HepG2 (cell line): Measurements from ENCODE around the gene PPP4R4. TPM values are rescaled to one million over a fixed set of nuclear protein-coding genes. Genes with fewer than 3 reads are reported as not detected.

Experiments
- ATAC-seq: fragments of 200-7000 bp; cut with Tn5 transposase; 3 replicates; pipeline ENCODE4 v1.9.1; 2020; ENCODE audit warnings: mild to moderate bottlenecking, moderate library complexity
- BruUV-seq: library from RNA; stranded (reverse); fragments of 400-500 nt; replicated peaks from 2 replicates; lab custom pipeline; 2021; lab: Mats Ljungman, UMichigan
- CTCF ChIA-PET: fragments of 300-600 bp; formaldehyde crosslinking; extraction: SDS; loops from one replicate; lab custom pipeline; 2021; ENCODE audit warnings: low total read pairs, inconsistent platforms, low intra/inter-chr PET ratio; lab: Yijun Ruan, JAX
- POLR2A ChIA-PET: fragments of 350-600 bp; sonication (Branson Sonifier 250); formaldehyde crosslinking; loops from one replicate; lab custom pipeline; 2020; ENCODE audit warnings: antibody characterized with exemption, inconsistent platforms; lab: Yijun Ruan, JAX
- DNase-seq: peaks from one replicate; pipeline ENCODE4 v3.0.0-alpha.2; 2015; ENCODE audit warnings: low spot score
- FAIRE-seq: peaks from 3 replicates; lab custom pipeline; 2011; peaks lifted over from hg19 to GRCh38; lab: Jason Lieb, UNC
- H2AFZ ChIP-seq: one replicate; pipeline ENCODE4 v1.6.1; 2011; ENCODE audit warnings: low read length, inconsistent platforms
- H3K27ac ChIP-seq: fragments of 300-600 bp; 3 replicates; pipeline ENCODE4 v1.8.0; 2011; ENCODE audit warnings: mixed run types, mild to moderate bottlenecking, mixed read lengths, low read length, inconsistent platforms; ENCODE audit not compliant: insufficient read depth; ENCODE audit errors: extremely low read length
- H3K27me3 ChIP-seq, 2 experiments: fragments of 200-600 bp in 1 of 2; 2 replicates in 1 of 2; 3 replicates in 1 of 2; pipeline versions ENCODE4 v1.6.0 to v1.8.0; 2011; ENCODE audit warnings: low read length in 2 of 2, mild to moderate bottlenecking in 2 of 2, moderate library complexity in 2 of 2, inconsistent platforms in 1 of 2; ENCODE audit not compliant: insufficient read depth in 2 of 2, control insufficient read depth in 1 of 2
- H3K36me3 ChIP-seq, 2 experiments: fragments of 200-600 bp in 1 of 2; replicated peaks in 1 of 2; 2 replicates in 1 of 2; 3 replicates in 1 of 2; pipeline versions ENCODE4 v1.5.1 to v1.8.0; 2011; ENCODE audit warnings: low read length in 2 of 2, inconsistent platforms in 1 of 2; ENCODE audit not compliant: insufficient read depth in 2 of 2, control insufficient read depth in 1 of 2
- H3K4me1 ChIP-seq: 2 replicates; pipeline ENCODE4 v1.5.1; 2012; ENCODE audit warnings: low read length, inconsistent platforms; ENCODE audit not compliant: insufficient read depth
- H3K4me2 ChIP-seq: 2 replicates; pipeline ENCODE4 v1.6.0; 2011; ENCODE audit warnings: low read depth, low read length, inconsistent platforms
- H3K4me3 ChIP-seq, 3 experiments: fragments of 200-600 bp in 1 of 3; sonication (generic), shearing (Covaris generic) in 1 of 3; replicated peaks in 1 of 3; 2 replicates each; pipeline ENCODE4 v1.5.1; 2011 to 2016; ENCODE audit warnings: low read length in 3 of 3, inconsistent platforms in 2 of 3, low read depth in 2 of 3, mild to moderate bottlenecking in 2 of 3, control low read depth in 1 of 3, mixed read lengths in 1 of 3; ENCODE audit not compliant: insufficient read depth in 1 of 3
- H3K79me2 ChIP-seq: one replicate; pipeline ENCODE4 v1.6.1; 2011; ENCODE audit warnings: low read length, inconsistent platforms; ENCODE audit not compliant: insufficient read depth
- H3K9ac ChIP-seq: 2 replicates; pipeline ENCODE4 v1.6.0; 2011; ENCODE audit warnings: mild to moderate bottlenecking, low read depth, low read length, inconsistent platforms; ENCODE audit not compliant: insufficient read depth
- H3K9me3 ChIP-seq: 2 replicates; pipeline ENCODE4 v1.5.1; 2012; ENCODE audit warnings: mild to moderate bottlenecking, low read length
- H4K20me1 ChIP-seq: 2 replicates; pipeline ENCODE4 v1.6.0; 2011; ENCODE audit warnings: inconsistent platforms, mild to moderate bottlenecking, low read length, moderate library complexity; ENCODE audit not compliant: insufficient read depth
- PRMT3 ChIP-seq: sonication (generic); formaldehyde crosslinking; IDR thresholded peaks from 2 replicates; pipeline ENCODE4 v1.8.1; 2022; ENCODE audit warnings: low read depth, mild to moderate bottlenecking, moderate library complexity, missing genetic modification reagents, borderline replicate concordance
- SMYD3 ChIP-seq: sonication (generic); formaldehyde crosslinking; IDR thresholded peaks from 2 replicates; pipeline ENCODE4 v1.8.1; 2023; ENCODE audit warnings: mild to moderate bottlenecking, missing genetic modification reagents
- TGIF2 ChIP-seq: IDR thresholded peaks from 2 replicates; pipeline ENCODE4 v1.6.1; 2016; ENCODE audit warnings: control low read depth, missing compliant biosample characterization
- ZNF556 ChIP-seq: sonication (generic); formaldehyde crosslinking; IDR thresholded peaks from 2 replicates; pipeline ENCODE4 v1.4.0; 2020; ENCODE audit warnings: mild to moderate bottlenecking, missing genetic modification reagents, borderline replicate concordance
- ZNF564 ChIP-seq: sonication (generic); formaldehyde crosslinking; IDR thresholded peaks from 2 replicates; pipeline ENCODE4 v1.8.1; 2023; ENCODE audit warnings: mild to moderate bottlenecking, missing genetic modification reagents
- WGBS: methylation state at CpG from one replicate; pipeline ENCODE4 v1.1.6; 2017; ENCODE audit warnings: low lambda C conversion rate; 5-methylcytosine and 5-hydroxymethylcytosine counted together
- in situ Hi-C: cut with HindIII; loops from 2 replicates; pipeline ENCODE4 v1.10.0; 2017; ENCODE audit warnings: low pct_unique_long_range_greater_than_20kb; ENCODE audit not compliant: extremely low pct_ligation_motif_present
- intact Hi-C: fragments of 100-400 bp; cut with micrococcal nuclease; formaldehyde crosslinking; loops from one replicate; pipeline ENCODE4 v1.10.0; 2022; ENCODE audit not compliant: unreplicated experiment
- polyA plus RNA-seq, 8 experiments: library from polyadenylated mRNA; depleted of rRNA in 3 of 8; stranded (reverse) in 7 of 8; unstranded in 1 of 8; fragments of >200 nt; fragmentation: Illumina TruSeq in 4 of 8; extraction: Trizol in 4 of 8; gene quantifications; 2 replicates each; pipeline versions ENCODE4 v1.2.1 to v1.2.3, GENCODE V29; 2011 to 2016; ENCODE audit warnings: low read depth in 4 of 8, missing spikeins in 1 of 8, mixed read lengths in 1 of 8; ENCODE audit not compliant: insufficient read depth in 1 of 8
- total RNA-seq, 5 experiments: library from RNA; depleted of rRNA; stranded (reverse); fragments of >200 nt; fragmentation: Illumina TruSeq; extraction: Trizol; gene quantifications; 2 replicates each; pipeline ENCODE4 v1.2.3, GENCODE V29; 2016; ENCODE audit warnings: low read depth in 1 of 5
- TF ChIP-seq, protein P1 (sequence below): sonication (generic); formaldehyde crosslinking; IDR thresholded peaks from 2 replicates; pipeline ENCODE4 v1.4.0; 2020; ENCODE audit warnings: mild to moderate bottlenecking, missing genetic modification reagents, borderline replicate concordance
- TF ChIP-seq, protein P2 (sequence below): sonication (generic); formaldehyde crosslinking; conservative IDR thresholded peaks from 2 replicates; pipeline ENCODE4 v1.5.0; 2020; ENCODE audit warnings: missing genetic modification reagents
- TF ChIP-seq, protein P3 (sequence below): sonication (generic); formaldehyde crosslinking; IDR thresholded peaks from 2 replicates; pipeline ENCODE4 v1.4.0; 2020; ENCODE audit warnings: missing genetic modification reagents
- TF ChIP-seq, protein P4 (sequence below): sonication (generic); formaldehyde crosslinking; IDR thresholded peaks from 2 replicates; pipeline ENCODE4 v1.4.0; 2020; ENCODE audit warnings: mild to moderate bottlenecking, missing genetic modification reagents

Gene PPP4R4
- total and polyA plus RNA-seq, 2 of the 13 experiments (the other 11 are each of a cell fraction or from before 2014, with no cell fraction given) = 9.5 to 19.8 TPM

DNA sequence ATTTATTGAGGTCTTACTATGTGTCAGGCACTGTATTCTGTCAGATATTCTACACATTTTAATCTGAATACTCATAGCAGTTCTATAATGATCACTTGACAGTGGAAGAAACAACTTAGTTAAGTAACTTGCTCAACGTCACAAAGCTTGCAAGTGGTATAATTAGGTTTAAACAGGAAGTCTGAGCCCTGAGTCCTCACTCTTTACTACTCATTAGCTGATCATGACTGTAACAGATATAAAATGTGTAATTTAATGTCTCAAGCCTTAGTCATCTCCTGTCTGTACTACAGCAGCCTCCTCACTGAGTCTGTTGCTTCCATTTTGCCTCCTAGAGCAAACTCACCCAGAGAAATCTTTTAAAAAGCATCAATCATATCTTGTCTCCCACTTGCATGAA is 38.9 kb downstream of the PPP4R4 start:
- WGBS = 100% methylated on average over 1 of the region's 1 CpG
- no peaks in the 10 kb centered on the region for H3K4me1 ChIP-seq
- no peak overlapping the region for H3K4me3 ChIP-seq
- intact Hi-C loops = no loop called here
- H3K36me3 ChIP-seq = no peaks in the 10 kb centered on the region; a peak in 1 of 5 replicates
- H3K9me3 ChIP-seq = peaks cover 8% of the 10 kb centered on the region
- POLR2A ChIA-PET = no interaction called here
- no TSS peak for BruUV-seq
- ATAC-seq = no peak
- no peak overlapping the region for H3K9ac ChIP-seq
- H3K27ac ChIP-seq = no peak overlapping the region
- H3K27me3 ChIP-seq = no peaks in the 10 kb centered on the region
- H3K79me2 ChIP-seq = no peaks in the 10 kb centered on the region
- FAIRE-seq = no peak
- H4K20me1 ChIP-seq = no peaks in the 10 kb centered on the region
- no peak overlapping the region for H3K4me2 ChIP-seq
- in situ Hi-C loops = no loop called here
- CTCF ChIA-PET = no interaction called here
- H2AFZ ChIP-seq = no peak overlapping the region
- DNase-seq = no peak
- TF ChIP-seq PRMT3 (CRISPR knock-in tag) (no peak), TGIF2 (CRISPR knock-in tag) (no peak), ZNF564 (CRISPR knock-in tag) (no peak), SMYD3 (CRISPR knock-in tag) (no peak), ZNF556 (CRISPR knock-in tag) (no peak)
- TF ChIP-seq, protein P1, sequence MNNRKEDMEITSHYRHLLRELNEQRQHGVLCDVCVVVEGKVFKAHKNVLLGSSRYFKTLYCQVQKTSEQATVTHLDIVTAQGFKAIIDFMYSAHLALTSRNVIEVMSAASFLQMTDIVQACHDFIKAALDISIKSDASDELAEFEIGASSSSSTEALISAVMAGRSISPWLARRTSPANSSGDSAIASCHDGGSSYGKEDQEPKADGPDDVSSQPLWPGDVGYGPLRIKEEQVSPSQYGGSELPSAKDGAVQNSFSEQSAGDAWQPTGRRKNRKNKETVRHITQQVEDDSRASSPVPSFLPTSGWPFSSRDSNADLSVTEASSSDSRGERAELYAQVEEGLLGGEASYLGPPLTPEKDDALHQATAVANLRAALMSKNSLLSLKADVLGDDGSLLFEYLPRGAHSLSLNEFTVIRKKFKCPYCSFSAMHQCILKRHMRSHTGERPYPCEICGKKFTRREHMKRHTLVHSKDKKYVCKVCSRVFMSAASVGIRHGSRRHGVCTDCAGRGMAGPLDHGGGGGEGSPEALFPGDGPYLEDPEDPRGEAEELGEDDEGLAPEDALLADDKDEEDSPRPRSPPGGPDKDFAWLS (CRISPR knock-in tag) = no peak
- TF ChIP-seq, protein P2, sequence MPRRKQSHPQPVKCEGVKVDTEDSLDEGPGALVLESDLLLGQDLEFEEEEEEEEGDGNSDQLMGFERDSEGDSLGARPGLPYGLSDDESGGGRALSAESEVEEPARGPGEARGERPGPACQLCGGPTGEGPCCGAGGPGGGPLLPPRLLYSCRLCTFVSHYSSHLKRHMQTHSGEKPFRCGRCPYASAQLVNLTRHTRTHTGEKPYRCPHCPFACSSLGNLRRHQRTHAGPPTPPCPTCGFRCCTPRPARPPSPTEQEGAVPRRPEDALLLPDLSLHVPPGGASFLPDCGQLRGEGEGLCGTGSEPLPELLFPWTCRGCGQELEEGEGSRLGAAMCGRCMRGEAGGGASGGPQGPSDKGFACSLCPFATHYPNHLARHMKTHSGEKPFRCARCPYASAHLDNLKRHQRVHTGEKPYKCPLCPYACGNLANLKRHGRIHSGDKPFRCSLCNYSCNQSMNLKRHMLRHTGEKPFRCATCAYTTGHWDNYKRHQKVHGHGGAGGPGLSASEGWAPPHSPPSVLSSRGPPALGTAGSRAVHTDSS (CRISPR knock-in tag) = no peak
- TF ChIP-seq, protein P3, sequence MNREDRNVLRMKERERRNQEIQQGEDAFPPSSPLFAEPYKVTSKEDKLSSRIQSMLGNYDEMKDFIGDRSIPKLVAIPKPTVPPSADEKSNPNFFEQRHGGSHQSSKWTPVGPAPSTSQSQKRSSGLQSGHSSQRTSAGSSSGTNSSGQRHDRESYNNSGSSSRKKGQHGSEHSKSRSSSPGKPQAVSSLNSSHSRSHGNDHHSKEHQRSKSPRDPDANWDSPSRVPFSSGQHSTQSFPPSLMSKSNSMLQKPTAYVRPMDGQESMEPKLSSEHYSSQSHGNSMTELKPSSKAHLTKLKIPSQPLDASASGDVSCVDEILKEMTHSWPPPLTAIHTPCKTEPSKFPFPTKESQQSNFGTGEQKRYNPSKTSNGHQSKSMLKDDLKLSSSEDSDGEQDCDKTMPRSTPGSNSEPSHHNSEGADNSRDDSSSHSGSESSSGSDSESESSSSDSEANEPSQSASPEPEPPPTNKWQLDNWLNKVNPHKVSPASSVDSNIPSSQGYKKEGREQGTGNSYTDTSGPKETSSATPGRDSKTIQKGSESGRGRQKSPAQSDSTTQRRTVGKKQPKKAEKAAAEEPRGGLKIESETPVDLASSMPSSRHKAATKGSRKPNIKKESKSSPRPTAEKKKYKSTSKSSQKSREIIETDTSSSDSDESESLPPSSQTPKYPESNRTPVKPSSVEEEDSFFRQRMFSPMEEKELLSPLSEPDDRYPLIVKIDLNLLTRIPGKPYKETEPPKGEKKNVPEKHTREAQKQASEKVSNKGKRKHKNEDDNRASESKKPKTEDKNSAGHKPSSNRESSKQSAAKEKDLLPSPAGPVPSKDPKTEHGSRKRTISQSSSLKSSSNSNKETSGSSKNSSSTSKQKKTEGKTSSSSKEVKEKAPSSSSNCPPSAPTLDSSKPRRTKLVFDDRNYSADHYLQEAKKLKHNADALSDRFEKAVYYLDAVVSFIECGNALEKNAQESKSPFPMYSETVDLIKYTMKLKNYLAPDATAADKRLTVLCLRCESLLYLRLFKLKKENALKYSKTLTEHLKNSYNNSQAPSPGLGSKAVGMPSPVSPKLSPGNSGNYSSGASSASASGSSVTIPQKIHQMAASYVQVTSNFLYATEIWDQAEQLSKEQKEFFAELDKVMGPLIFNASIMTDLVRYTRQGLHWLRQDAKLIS (CRISPR knock-in tag) = no peak
- TF ChIP-seq, protein P4, sequence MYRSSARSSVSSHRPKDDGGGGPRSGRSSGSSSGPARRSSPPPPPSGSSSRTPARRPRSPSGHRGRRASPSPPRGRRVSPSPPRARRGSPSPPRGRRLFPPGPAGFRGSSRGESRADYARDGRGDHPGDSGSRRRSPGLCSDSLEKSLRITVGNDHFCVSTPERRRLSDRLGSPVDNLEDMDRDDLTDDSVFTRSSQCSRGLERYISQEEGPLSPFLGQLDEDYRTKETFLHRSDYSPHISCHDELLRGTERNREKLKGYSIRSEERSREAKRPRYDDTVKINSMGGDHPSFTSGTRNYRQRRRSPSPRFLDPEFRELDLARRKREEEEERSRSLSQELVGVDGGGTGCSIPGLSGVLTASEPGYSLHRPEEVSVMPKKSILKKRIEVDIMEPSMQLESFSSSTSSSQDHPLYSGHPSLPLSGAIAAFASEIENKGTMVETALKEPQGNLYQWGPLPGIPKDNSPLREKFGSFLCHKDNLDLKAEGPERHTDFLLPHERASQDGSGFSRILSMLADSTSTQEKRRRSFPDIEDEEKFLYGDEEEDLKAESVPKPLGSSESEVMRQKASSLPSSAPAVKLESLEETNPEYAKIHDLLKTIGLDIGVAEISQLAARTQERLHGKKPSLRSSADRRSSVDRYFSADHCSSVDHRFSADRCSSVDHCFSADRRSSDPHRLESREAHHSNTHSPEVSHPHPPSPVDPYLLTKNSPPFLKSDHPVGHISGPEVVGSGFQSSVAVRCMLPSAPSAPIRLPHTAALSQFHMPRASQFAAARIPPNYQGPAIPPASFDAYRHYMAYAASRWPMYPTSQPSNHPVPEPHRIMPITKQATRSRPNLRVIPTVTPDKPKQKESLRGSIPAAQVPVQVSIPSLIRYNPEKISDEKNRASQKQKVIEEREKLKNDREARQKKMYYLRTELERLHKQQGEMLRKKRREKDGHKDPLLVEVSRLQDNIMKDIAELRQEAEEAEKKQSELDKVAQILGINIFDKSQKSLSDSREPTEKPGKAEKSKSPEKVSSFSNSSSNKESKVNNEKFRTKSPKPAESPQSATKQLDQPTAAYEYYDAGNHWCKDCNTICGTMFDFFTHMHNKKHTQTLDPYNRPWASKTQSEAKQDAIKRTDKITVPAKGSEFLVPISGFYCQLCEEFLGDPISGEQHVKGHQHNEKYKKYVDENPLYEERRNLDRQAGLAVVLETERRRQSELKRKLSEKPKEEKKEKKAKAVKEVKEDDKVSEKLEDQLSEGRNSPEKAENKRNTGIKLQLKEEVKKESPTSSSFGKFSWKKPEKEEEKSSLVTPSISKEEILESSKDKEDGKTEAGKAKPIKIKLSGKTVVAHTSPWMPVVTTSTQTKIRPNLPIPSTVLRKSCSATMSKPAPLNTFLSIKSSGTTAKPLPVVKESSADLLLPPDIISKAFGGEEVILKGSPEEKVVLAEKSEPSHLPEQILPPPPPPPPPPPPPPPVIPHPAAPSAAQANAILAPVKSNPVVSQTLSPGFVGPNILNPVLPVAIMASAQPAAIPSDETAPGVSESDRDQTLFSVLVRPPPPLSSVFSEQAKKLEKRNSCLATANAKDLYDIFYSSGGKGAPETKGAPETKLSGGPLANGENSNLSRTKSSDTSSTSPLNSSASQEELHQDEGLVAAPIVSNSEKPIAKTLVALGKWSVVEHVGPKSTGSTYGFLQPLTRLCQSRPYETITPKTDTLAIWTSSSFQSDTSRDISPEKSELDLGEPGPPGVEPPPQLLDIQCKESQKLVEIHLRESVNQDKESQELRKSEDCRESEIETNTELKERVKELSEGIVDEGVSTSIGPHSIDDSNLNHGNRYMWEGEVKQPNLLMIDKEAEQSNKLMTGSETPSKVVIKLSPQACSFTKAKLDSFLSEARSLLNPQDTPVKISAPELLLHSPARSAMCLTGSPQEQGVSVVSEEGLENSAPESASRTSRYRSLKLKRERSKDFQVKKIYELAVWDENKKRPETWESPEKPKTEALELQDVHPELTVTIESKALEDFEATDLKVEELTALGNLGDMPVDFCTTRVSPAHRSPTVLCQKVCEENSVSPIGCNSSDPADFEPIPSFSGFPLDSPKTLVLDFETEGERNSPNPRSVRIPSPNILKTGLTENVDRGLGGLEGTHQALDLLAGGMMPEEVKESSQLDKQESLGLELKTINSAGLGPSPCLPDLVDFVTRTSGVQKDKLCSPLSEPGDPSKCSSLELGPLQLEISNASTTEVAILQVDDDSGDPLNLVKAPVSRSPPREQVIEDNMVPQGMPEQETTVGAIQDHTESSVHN (CRISPR knock-in tag) = no peak
